GM12878 (cell line): ENCODE measurements around the gene GPC6. TPM values are rescaled to one million over a fixed set of nuclear protein-coding genes. Genes with fewer than 3 reads are reported as not detected.

Experiments
- ATAC-seq: fragments of 200-7000 bp; cut with Tn5 transposase; 3 replicates; pipeline ENCODE4 v1.9.1; 2020; ENCODE audit warnings: mild to moderate bottlenecking, moderate library complexity
- BruUV-seq: library from RNA; stranded (reverse); fragments of 400-500 nt; replicated peaks from 2 replicates; lab custom pipeline; 2021; lab: Mats Ljungman, UMichigan
- CTCF ChIA-PET: fragments of 300-600 bp; sonication (Branson Sonifier 250); formaldehyde crosslinking; extraction: SDS; loops from one replicate; lab custom pipeline; 2021; ENCODE audit warnings: inconsistent platforms; lab: Yijun Ruan, JAX
- POLR2A ChIA-PET: fragments of 350-600 bp; formaldehyde crosslinking; extraction: SDS; loops from one replicate; lab custom pipeline; 2021; ENCODE audit warnings: inconsistent platforms; lab: Charles Lee
- RAD21 ChIA-PET: fragments of 300-600 bp; sonication (Branson Sonifier 250); formaldehyde crosslinking; loops from one replicate; lab custom pipeline; 2023; ENCODE audit warnings: antibody characterized with exemption; ENCODE audit not compliant: unreplicated experiment; lab: Charles Lee
- SMC1A ChIA-PET: fragments of 300-600 bp; sonication (Branson Sonifier 250); formaldehyde crosslinking; loops from one replicate; lab custom pipeline; 2023; ENCODE audit not compliant: unreplicated experiment, uncharacterized antibody; lab: Charles Lee
- DNase-seq: peaks from one replicate; pipeline ENCODE4 v3.0.0-alpha.2; 2011; ENCODE audit warnings: low read depth, low spot score
- FAIRE-seq: peaks from 3 replicates; lab custom pipeline; 2011; peaks lifted over from hg19 to GRCh38; lab: Jason Lieb, UNC
- H2AFZ ChIP-seq: 2 replicates; pipeline ENCODE4 v1.6.0; 2011; ENCODE audit warnings: low read depth, low read length, control low read depth; ENCODE audit not compliant: control insufficient read depth
- H3K27ac ChIP-seq: 2 replicates; pipeline ENCODE4 v1.5.1; 2011; ENCODE audit warnings: control low read depth; ENCODE audit not compliant: control insufficient read depth, insufficient read depth
- H3K27me3 ChIP-seq, 2 experiments: replicated peaks in 1 of 2; 2 replicates each; pipeline versions ENCODE4 v1.6.0 to v1.6.1; 2011; ENCODE audit warnings: low read length in 1 of 2; ENCODE audit not compliant: control insufficient read depth in 2 of 2, insufficient read depth in 2 of 2
- H3K36me3 ChIP-seq, 2 experiments: 2 replicates each; pipeline ENCODE4 v1.5.1; 2011; ENCODE audit warnings: low read length in 1 of 2; ENCODE audit not compliant: control insufficient read depth in 2 of 2, insufficient read depth in 2 of 2
- H3K4me1 ChIP-seq: 2 replicates; pipeline ENCODE4 v1.6.1; 2011; ENCODE audit warnings: mild to moderate bottlenecking, low read length, moderate library complexity, mixed read lengths; ENCODE audit not compliant: control insufficient read depth, insufficient read depth
- H3K4me2 ChIP-seq: 2 replicates; pipeline ENCODE4 v1.6.0; 2011; ENCODE audit warnings: control low read depth; ENCODE audit not compliant: control insufficient read depth, insufficient read depth
- H3K4me3 ChIP-seq: fragments of 200-600 bp; sonication (generic); 2 replicates; pipeline ENCODE4 v1.5.1; 2016
- H3K79me2 ChIP-seq: 2 replicates; pipeline ENCODE4 v1.6.0; 2011; ENCODE audit warnings: low read length; ENCODE audit not compliant: control insufficient read depth, insufficient read depth
- H3K9ac ChIP-seq: 2 replicates; pipeline ENCODE4 v1.8.0; 2011; ENCODE audit warnings: low read length, control low read depth, mixed read lengths; ENCODE audit not compliant: control insufficient read depth, insufficient read depth
- H3K9me3 ChIP-seq: replicated peaks from 3 replicates; pipeline ENCODE4 v1.5.1; 2011; ENCODE audit warnings: mild to moderate bottlenecking, low read length; ENCODE audit not compliant: control insufficient read depth, insufficient read depth
- H4K20me1 ChIP-seq: 2 replicates; pipeline ENCODE4 v1.6.0; 2011; ENCODE audit not compliant: control insufficient read depth, insufficient read depth
- E2F8 ChIP-seq: fragments of 450-650 bp; IDR thresholded peaks from 2 replicates; pipeline ENCODE4 v1.6.1; 2018; ENCODE audit warnings: mild to moderate bottlenecking, low read depth, moderate library complexity; ENCODE audit not compliant: partially characterized antibody
- ETV6 ChIP-seq, 2 experiments: fragments of 450-650 bp in 1 of 2; IDR thresholded peaks in 1 of 2; conservative IDR thresholded peaks in 1 of 2; 2 replicates each; pipeline ENCODE4 v1.6.1; 2014; ENCODE audit warnings: antibody characterized with exemption in 1 of 2, borderline replicate concordance in 1 of 2, low read depth in 1 of 2, mild to moderate bottlenecking in 1 of 2, moderate library complexity in 1 of 2
- FOXK2 ChIP-seq: fragments of 450-650 bp; IDR thresholded peaks from 2 replicates; pipeline ENCODE4 v1.6.1; 2017; ENCODE audit warnings: mild to moderate bottlenecking, moderate library complexity
- IRF4 ChIP-seq: IDR thresholded peaks from 2 replicates; pipeline ENCODE4 v1.6.1; 2011; ENCODE audit warnings: low read depth, low read length
- KAT2A ChIP-seq: conservative IDR thresholded peaks from 2 replicates; pipeline ENCODE4 v1.6.1; 2011; ENCODE audit warnings: low read depth, low read length; ENCODE audit not compliant: control insufficient read depth
- SPI1 ChIP-seq: IDR thresholded peaks from 2 replicates; pipeline ENCODE4 v1.6.1; 2011; ENCODE audit warnings: low read depth, mild to moderate bottlenecking, low read length, moderate library complexity, borderline replicate concordance; ENCODE audit not compliant: insufficient read depth
- TCF12 ChIP-seq: IDR thresholded peaks from 2 replicates; pipeline ENCODE4 v1.6.1; 2011; ENCODE audit warnings: low read depth, mild to moderate bottlenecking, low read length
- ZNF24 ChIP-seq: fragments of 450-650 bp; IDR thresholded peaks from 2 replicates; pipeline ENCODE4 v1.6.1; 2017; ENCODE audit warnings: antibody characterized with exemption, mild to moderate bottlenecking
- ZNF592 ChIP-seq: fragments of 450-650 bp; IDR thresholded peaks from 2 replicates; pipeline ENCODE4 v1.6.1; 2017; ENCODE audit warnings: mild to moderate bottlenecking, moderate library complexity
- WGBS: methylation state at CpG from one replicate; pipeline ENCODE4 v1.1.6; 2016; ENCODE audit warnings: low lambda C conversion rate; ENCODE audit not compliant: insufficient replicate concordance, insufficient coverage; ENCODE audit errors: missing lambda C conversion rate; 5-methylcytosine and 5-hydroxymethylcytosine counted together
- in situ Hi-C: fragments of 300-500 bp; cut with MboI; formaldehyde crosslinking; loops from 9 replicates; pipeline ENCODE4 v1.14.3; 2018; ENCODE audit warnings: mixed read lengths
- intact Hi-C: fragments of 100-400 bp; cut with micrococcal nuclease; formaldehyde crosslinking; loops from one replicate; pipeline ENCODE4 v1.14.2; 2022; ENCODE audit not compliant: unreplicated experiment
- polyA plus RNA-seq, 11 experiments: library from polyadenylated mRNA; depleted of rRNA in 4 of 11; unstranded in 6 of 11; stranded (reverse) in 5 of 11; fragments of >200 nt; fragmentation: Nextera tagmentation in 4 of 11; fragmentation: Illumina TruSeq in 1 of 11; extraction: Ambion mirVana in 4 of 11; extraction: Trizol in 1 of 11; gene quantifications; 1 replicate in 1 of 11; 2 replicates in 10 of 11; pipeline versions ENCODE4 v1.2.1 to v1.2.3, GENCODE V29; 2011 to 2016; ENCODE audit warnings: inconsistent platforms in 2 of 11, missing spikeins in 2 of 11, low read depth in 1 of 11
- total RNA-seq, 4 experiments: library from RNA; depleted of rRNA in 3 of 4; stranded (reverse); fragments of >200 nt in 3 of 4; fragmentation: Illumina TruSeq in 1 of 4; extraction: Trizol in 1 of 4; gene quantifications; 2 replicates each; pipeline versions ENCODE4 v1.2.1 to v1.2.3, GENCODE V29; 2013 to 2021

The GPC6 gene
- total and polyA plus RNA-seq, 10 of the 15 experiments (the other 5 are each of a cell fraction or from before 2014, with no cell fraction given) = 0.03 to 0.04 (median 0.03) TPM; not detected in 7

- in situ Hi-C loops = no loop called here
- no peak overlapping the region for H3K27ac ChIP-seq
- H3K4me3 ChIP-seq = no peak overlapping the region
- H2AFZ ChIP-seq = no peak overlapping the region
- no peaks in the 10 kb centered on the region for H3K4me1 ChIP-seq
- ChIA-PET SMC1A (no interaction called here), RAD21 (interaction anchor here (0.6 kb wide), 1 partner anchor 1495 kb away, joined by 5 read pairs; no protein-coding TSS in a partner anchor), POLR2A (no interaction called here), CTCF (interaction anchor here (2.8 kb wide), 1 partner anchor 8 kb away, joined by 9 read pairs; no protein-coding TSS in a partner anchor)
- FAIRE-seq (no peak), DNase-seq (no peak), ATAC-seq (no peak)
- no peaks in the 10 kb centered on the region for H3K9me3 ChIP-seq
- intact Hi-C loops = no loop called here
- H3K27me3 ChIP-seq = no peaks in the 10 kb centered on the region
- no peaks in the 10 kb centered on the region for H4K20me1 ChIP-seq
- TF ChIP-seq FOXK2 (no peak), E2F8 (no peak), ZNF24 (no peak), IRF4 (no peak), ZNF592 (no peak), SPI1 (no peak), KAT2A (no peak), ETV6 (conservative IDR thresholded peaks at IDR 0.05 in 1 of 2, IDR thresholded peaks at IDR 0.05 in 1 of 2; ENCODE audit: borderline replicate concordance in 1 of 2, low read depth in 1 of 2) (no peak), TCF12 (no peak)
- no peaks in the 10 kb centered on the region for H3K79me2 ChIP-seq
- 36% methylated on average over 7 of the region's 7 CpGs for WGBS
- H3K9ac ChIP-seq = no peak overlapping the region
- no peak overlapping the region for H3K4me2 ChIP-seq
- H3K36me3 ChIP-seq = no peaks in the 10 kb centered on the region
- no TSS peak for BruUV-seq
Observed at GRCh38 chr13:94408314-94409036, 1181.9 kb downstream of the GPC6 start.
